HG03139 (cell line): ENCODE data around the gene SLC5A10.

ENCODE experiments used
- ATAC-seq: cut with Tn5 transposase; IDR thresholded peaks from one replicate; pipeline ENCODE4 v1.9.1; 2021; ENCODE audit not compliant: unreplicated experiment

The SLC5A10 gene

DNA sequence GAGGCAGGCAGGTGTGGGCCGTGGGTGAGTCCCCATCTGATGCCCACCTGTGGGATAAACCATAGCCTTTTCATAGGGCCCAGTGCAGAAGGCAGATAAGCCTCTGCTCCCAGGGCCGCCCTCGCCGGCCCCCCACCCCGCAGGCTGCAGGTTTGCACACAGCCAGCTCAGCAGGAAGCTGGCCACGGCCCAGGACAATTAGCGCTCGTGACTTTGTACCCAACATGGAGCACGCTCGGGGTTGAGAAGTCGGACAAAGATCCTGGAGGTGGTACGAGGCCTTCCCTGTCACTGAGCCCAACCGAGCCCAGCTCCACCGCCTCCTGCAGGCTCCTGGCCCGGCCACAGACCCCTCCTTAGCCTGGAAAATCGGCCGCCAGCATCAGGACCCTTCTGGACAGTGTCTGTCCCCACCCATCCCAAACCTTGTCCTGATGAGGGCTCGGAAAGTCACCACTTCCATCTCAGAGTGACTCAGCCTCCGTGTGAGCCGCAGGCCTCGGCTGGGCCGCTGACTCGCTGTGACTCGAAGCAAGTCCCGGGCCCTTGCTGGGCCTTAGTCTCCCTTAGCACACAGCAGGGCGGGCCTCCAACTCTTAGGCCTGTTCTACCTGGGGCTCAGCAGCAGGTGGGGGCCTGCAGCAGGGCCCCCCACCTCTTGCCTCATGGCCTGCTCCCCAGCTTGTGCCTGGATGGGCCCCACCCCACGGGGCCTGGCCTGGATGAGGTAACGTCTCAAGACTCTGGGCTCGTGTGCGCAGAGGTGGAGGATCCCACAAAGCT is 29.9 kb downstream of the SLC5A10 start:
- ATAC-seq = no peak

DNA sequence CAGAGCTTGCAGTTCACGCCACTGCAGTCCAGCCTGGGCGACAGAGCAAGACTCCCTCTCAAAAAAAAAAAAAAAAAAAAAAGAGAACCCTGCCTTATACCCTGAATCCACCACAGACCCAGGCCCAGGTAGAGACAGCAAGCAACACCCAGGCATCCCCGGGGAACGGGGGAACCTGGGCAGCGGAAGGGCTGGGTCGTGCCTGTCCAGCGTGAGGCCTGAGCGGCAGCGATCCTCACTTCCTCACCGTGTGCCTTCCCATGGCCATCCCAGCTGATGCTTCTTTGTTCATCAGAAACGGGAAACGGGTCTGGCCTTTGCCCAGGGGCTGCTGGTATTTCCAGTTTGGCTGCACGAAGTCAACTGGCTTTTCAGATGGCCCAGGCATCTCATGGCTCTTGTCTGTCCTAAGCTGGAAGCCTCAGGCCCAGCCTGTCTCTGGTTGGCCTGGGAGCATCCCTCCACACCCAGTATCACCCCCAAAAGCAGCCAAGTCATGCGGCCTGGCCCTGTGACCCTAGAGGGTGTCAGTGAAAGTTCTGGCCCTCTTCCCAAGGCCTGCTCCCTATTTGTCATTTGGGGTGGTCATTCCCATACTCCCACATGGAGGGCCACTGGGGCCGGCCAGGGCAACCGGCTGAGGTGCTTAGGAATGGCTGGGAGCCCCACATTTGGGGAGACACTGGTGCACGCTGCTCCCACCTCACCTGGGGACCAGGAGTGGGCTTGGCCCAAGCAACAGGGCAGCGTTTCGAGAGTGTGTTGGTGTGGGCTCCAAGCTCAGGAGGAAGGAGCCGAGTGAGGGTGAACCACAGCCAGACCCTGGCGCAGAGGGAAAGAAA is 32.5 kb downstream of the SLC5A10 start:
- no peak for ATAC-seq

DNA sequence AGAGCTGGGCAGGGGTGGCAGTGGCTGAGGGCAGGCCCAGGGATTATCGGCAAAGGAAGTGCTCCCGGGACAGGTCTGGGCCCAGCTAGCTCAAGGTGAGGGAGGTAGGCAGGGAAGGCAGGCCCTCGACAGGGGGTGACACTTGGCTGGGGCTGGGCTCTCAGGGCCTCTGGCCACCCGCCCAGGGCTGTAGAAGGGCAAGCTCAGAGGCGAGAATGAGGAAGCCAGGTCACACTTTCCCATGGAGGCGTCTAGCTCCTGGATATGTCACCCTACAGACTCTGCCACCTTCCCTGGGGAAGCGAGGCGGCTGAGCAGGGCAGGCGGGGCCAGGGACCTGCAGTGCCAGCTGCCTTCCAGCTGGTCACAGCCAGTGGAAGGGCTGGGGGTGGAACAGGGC is 33.5 kb downstream of the SLC5A10 start:
- no peak for ATAC-seq

GRCh38 chr17:18986541-18987229 is 34.7 kb downstream of the SLC5A10 start:
- no peak for ATAC-seq

GRCh38 chr17:18987230-18987610 is 35.3 kb downstream of the SLC5A10 start:
- no peak for ATAC-seq

DNA sequence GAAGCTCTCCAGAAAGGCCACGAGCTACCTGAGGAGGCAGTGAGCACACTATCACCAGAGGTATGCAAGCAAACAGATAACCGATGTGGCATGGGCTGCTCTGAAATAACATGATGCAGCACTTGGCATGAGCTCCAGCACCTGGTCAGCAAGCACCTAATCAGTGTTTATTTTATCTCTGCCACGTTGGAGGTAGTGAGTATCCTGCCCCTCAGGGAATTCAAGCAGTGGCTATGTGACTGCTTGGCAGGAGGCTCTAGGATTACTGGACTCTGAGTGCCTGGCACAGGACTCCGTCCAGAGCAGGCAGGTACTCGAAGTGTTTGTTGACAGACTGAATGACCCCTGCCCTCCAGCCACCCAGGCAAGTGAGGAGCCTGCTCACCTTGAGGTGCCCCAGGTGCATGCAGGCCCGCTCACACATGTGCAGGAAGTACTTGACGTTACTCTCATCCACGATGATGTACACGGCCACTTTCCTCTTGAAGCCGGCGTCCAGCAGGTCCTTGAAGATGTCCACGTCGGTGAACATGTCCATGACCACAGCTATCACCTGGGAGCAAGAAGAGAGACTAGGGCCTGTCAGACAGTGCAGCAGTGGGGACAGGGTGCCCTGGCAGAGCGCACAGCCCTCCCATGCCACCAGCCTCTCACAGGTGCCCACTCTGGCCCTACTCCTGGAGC is 36.0 kb downstream of the SLC5A10 start:
- ATAC-seq = no peak

- ATAC-seq = no peak
Measured at GRCh38 chr17:18988546-18989173, 36.7 kb downstream of the SLC5A10 start.

DNA sequence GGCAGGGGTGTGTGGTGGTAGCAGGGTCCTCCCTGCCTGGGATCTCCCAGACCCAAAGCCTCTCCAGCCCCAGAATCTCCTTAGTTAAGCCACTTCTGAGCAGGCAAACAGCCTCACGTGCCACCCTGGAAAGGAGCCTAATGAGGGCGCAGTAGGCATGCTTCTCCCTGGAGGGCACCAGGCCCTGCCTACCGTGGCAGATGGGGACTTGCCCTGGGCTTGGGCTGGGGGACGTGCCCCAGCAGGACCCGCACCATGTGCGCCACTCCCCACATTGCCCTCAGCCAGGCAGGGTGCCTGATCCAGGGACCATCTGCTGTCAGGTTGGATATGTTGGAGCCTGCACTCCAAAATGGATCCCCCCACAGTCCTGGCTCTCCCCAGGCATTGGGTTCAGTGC is 38.4 kb downstream of the SLC5A10 start:
- no peak for ATAC-seq

DNA sequence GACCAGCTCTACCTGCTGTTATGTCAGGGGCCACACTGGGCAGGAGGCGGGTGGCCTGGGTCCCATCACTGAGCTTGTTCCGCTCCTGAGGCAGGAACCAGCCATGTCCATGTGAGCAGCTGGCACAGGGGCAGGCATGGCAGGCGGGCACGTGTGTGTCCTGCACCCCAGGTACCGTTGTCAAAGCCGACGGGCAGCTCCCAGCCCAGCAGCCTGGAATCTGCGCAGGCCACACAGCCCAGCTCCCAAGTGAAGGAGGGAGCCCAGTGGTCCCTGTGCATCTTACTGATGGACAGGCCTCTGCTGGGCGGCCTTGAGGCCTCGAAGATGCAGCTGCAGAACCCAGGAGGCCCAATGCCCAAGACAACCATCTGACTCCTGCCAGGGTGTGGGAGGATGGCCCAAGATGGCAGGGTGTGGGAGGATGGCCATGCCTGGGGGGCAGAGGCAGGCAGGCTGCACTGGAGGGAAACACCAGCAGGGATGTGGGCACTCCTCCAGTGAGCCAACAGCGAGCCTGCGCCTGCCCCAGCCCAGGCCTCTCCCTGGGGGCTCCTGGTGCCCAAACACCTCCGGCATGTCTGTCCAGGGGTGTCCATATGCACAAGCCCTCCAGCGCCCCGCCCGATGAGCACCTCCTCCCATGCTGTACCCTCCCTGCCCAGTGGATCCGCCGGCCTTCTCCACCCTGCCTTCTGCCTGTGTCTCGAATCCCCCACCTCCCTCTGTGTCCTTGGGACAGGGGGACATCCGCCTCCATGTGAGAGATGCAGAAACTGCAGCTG is 39.8 kb downstream of the SLC5A10 start:
- no peak for ATAC-seq

GRCh38 chr17:18992454-18993130 is 40.6 kb downstream of the SLC5A10 start:
- no peak for ATAC-seq

GRCh38 chr17:18993905-18994526 is 42.1 kb downstream of the SLC5A10 start:
- no peak for ATAC-seq

- ATAC-seq = no peak
Measured at GRCh38 chr17:18994631-18995030, 42.7 kb downstream of the SLC5A10 start.

GRCh38 chr17:18995220-18995619 is 43.3 kb downstream of the SLC5A10 start:
- no peak for ATAC-seq

DNA sequence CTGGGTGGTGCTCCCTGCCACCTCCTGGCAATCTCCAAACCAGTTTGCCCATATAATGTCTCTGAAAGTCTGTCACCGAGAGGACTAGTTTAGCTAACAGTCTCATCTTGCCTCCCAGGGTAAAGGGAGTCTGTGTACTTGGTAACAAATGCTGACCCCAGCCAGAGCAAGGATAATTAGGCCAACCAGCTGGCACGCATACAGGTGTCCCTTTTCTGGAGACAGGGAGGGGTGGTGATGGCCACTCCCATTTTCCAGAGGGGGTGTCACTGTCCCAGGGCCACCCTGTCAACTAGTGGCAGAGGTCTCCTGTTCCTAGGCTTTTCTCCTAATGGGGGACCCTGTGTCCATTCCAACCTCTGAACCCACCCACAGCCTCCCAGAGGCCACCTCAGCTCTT is 44.5 kb downstream of the SLC5A10 start:
- no peak for ATAC-seq

GRCh38 chr17:18997650-18998196 is 45.8 kb downstream of the SLC5A10 start:
- ATAC-seq = no peak

GRCh38 chr17:18999394-18999793 is 47.4 kb downstream of the SLC5A10 start:
- no peak for ATAC-seq

DNA sequence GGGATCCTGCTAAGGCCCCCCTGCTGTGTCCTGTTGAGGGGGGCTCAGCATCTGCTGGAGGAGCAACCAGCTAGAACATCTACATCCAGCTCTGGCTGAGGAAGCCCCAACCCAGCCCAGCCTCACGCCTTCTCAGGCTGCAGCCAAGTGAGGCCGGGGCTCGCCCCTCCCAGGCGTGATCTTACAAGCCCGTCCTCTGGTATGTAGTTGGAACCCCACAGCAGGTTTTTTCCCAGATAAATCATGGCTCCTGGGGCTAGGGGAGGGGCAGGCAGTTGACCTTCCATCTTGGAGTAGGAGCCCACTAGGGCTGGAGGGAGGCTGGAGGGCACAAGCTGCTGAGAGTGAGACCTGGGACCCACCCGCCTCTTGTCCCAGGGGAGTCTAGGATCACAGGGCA is 47.9 kb downstream of the SLC5A10 start:
- no peak for ATAC-seq

DNA sequence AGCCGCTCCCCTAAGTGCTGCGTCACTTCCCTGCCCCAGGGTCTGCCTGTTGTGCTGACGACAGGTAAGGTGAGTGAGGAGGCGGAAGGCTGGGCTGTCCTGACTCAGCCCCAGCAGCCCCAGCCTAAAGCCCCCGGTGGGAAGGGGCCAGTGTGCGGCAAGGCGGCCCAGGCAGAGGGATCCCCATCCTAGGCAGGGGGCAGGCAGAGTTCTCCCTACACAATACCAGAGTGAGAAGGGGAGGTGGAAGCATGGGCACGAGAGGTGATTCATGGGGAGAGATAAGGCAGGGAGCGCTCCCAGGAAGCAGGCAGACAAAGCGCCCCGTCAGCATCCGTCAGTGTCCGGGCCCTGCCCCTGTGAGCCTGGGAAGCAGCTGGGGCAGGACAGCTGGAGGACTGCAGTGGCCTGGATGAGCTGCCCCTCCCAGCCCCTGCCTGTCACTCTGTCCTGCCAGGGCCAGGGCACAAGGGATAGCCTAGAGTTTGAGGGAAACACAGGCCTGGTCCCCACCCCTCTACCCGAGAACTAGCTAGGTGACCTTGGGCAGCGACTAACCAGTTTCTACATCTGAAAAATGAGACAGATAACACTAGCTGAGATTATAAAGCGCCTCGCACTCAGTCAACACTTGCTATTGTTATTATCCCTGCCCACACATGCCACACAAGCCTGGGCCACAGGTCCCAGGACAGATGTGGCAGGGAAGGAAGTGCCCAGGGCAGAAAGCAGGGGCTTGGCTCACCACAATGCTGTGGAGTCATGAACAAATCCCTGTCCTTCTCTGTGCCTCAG is 48.8 kb downstream of the SLC5A10 start:
- ATAC-seq = no peak
